K562 (cell line): ENCODE results near the gene KDM4C. TPM values are rescaled to one million over a fixed set of nuclear protein-coding genes. Genes with fewer than 3 reads are reported as not detected.

Source experiments
- ATAC-seq: fragments of 200-7000 bp; cut with Tn5 transposase; 3 replicates; pipeline ENCODE4 v1.9.1; 2020; ENCODE audit warnings: moderate library complexity
- BruUV-seq: library from RNA; stranded (reverse); fragments of 400-500 nt; replicated peaks from 2 replicates; lab custom pipeline; 2021; lab: Mats Ljungman, UMichigan
- CTCF ChIA-PET: fragments of 300-600 bp; formaldehyde crosslinking; extraction: SDS; loops from one replicate; lab custom pipeline; 2021; ENCODE audit warnings: low intra/inter-chr PET ratio; lab: Yijun Ruan, JAX
- POLR2A ChIA-PET: fragments of 300-600, 350-650 bp; sonication (Branson Sonifier 250); formaldehyde crosslinking; extraction: SDS; loops from one replicate; lab custom pipeline; 2021; ENCODE audit warnings: antibody characterized with exemption, inconsistent platforms; lab: Yijun Ruan, JAX
- DNase-seq, 4 experiments: peaks; one replicate each; pipeline versions ENCODE4 v3.0.0 to v3.0.0-alpha.2; 2011 to 2018; ENCODE audit warnings: low spot score in 3 of 4, mixed read lengths in 3 of 4; ENCODE audit errors: extremely low read depth in 1 of 4
- FAIRE-seq: peaks from 2 replicates; lab custom pipeline; 2011; peaks lifted over from hg19 to GRCh38; lab: Jason Lieb, UNC
- H2AFZ ChIP-seq: 2 replicates; pipeline ENCODE4 v1.6.0; 2011; ENCODE audit warnings: low read depth, low read length, control low read depth, inconsistent platforms
- H3K27ac ChIP-seq: fragments of 200-600 bp; 3 replicates; pipeline ENCODE4 v1.8.0; 2011; ENCODE audit warnings: low read depth, mild to moderate bottlenecking, control low read depth, inconsistent platforms, low read length, moderate library complexity, mixed read lengths; ENCODE audit errors: extremely low read depth
- H3K27me3 ChIP-seq, 2 experiments: fragments of 300-600 bp in 1 of 2; 2 replicates in 1 of 2; 3 replicates in 1 of 2; pipeline versions ENCODE4 v1.6.0 to v1.8.0; 2011; ENCODE audit warnings: inconsistent platforms in 2 of 2, low read length in 2 of 2, mild to moderate bottlenecking in 1 of 2, mixed read lengths in 1 of 2, moderate library complexity in 1 of 2; ENCODE audit not compliant: control insufficient read depth in 2 of 2, insufficient read depth in 2 of 2
- H3K36me3 ChIP-seq: fragments of 300-600 bp; 3 replicates; pipeline ENCODE4 v1.8.0; 2011; ENCODE audit warnings: mild to moderate bottlenecking, low read length, inconsistent platforms; ENCODE audit not compliant: control insufficient read depth, insufficient read depth
- H3K4me1 ChIP-seq, 2 experiments: fragments of 200-600 bp in 1 of 2; replicated peaks in 1 of 2; 2 replicates in 1 of 2; 3 replicates in 1 of 2; pipeline versions ENCODE4 v1.5.1 to v1.8.0; 2011; ENCODE audit warnings: inconsistent platforms in 2 of 2, low read length in 2 of 2, mild to moderate bottlenecking in 1 of 2, mixed read lengths in 1 of 2, moderate library complexity in 1 of 2; ENCODE audit not compliant: control insufficient read depth in 2 of 2, insufficient read depth in 2 of 2
- H3K4me2 ChIP-seq: 2 replicates; pipeline ENCODE4 v1.6.1; 2011; ENCODE audit warnings: low read length, control low read depth, inconsistent platforms, mixed read lengths; ENCODE audit not compliant: insufficient read depth
- H3K4me3 ChIP-seq: fragments of 200-600 bp; sonication (generic), shearing (Covaris generic); 2 replicates; pipeline ENCODE4 v1.5.1; 2016; ENCODE audit warnings: control low read depth, inconsistent platforms
- H3K79me2 ChIP-seq: fragments of 200-600 bp; 3 replicates; pipeline ENCODE4 v1.8.0; 2011; ENCODE audit warnings: low read length, inconsistent platforms; ENCODE audit not compliant: control insufficient read depth, insufficient read depth
- H3K9ac ChIP-seq, 2 experiments: 2 replicates each; pipeline versions ENCODE4 v1.6.0 to v1.6.1; 2011; ENCODE audit warnings: low read depth in 2 of 2, low read length in 2 of 2, control low read depth in 1 of 2, inconsistent platforms in 1 of 2, mild to moderate bottlenecking in 1 of 2, mixed read lengths in 1 of 2; ENCODE audit not compliant: insufficient read depth in 1 of 2
- H3K9me1 ChIP-seq: one replicate; pipeline ENCODE4 v1.6.0; 2011; ENCODE audit warnings: inconsistent platforms, mild to moderate bottlenecking, low read length, moderate library complexity; ENCODE audit not compliant: control insufficient read depth, insufficient read depth
- H3K9me3 ChIP-seq: replicated peaks from 2 replicates; pipeline ENCODE4 v1.5.1; 2011; ENCODE audit warnings: low read depth, low read length, inconsistent platforms; ENCODE audit not compliant: control insufficient read depth, insufficient read depth
- H4K20me1 ChIP-seq: replicated peaks from 2 replicates; pipeline ENCODE4 v1.6.1; 2011; ENCODE audit warnings: low read length, inconsistent platforms, mixed read lengths; ENCODE audit not compliant: control insufficient read depth, insufficient read depth
- BMI1 ChIP-seq: fragments of 150-350 bp; IDR thresholded peaks from 2 replicates; pipeline ENCODE4 v1.6.1; 2014; ENCODE audit warnings: low read length
- ETS2 ChIP-seq: IDR thresholded peaks from 2 replicates; pipeline ENCODE4 v1.6.1; 2016; ENCODE audit warnings: borderline replicate concordance, missing genetic modification characterization, mild to moderate bottlenecking, moderate library complexity, missing compliant biosample characterization; ENCODE audit not compliant: poor library complexity, severe bottlenecking
- HDAC8 ChIP-seq: fragments of 450-650 bp; IDR thresholded peaks from 2 replicates; pipeline ENCODE4 v1.6.1; 2016; ENCODE audit warnings: mild to moderate bottlenecking, missing genetic modification characterization, moderate library complexity, missing compliant biosample characterization
- IRF2 ChIP-seq: sonication (generic); formaldehyde crosslinking; IDR thresholded peaks from 2 replicates; pipeline ENCODE4 v1.8.1; 2022; ENCODE audit warnings: mild to moderate bottlenecking, missing genetic modification reagents
- JUN ChIP-seq, 2 experiments: sonication (generic) in 1 of 2; formaldehyde crosslinking in 1 of 2; IDR thresholded peaks; 2 replicates each; pipeline versions ENCODE4 v1.6.1 to v1.8.0; 2012 to 2022; ENCODE audit warnings: borderline replicate concordance in 2 of 2, mild to moderate bottlenecking in 2 of 2, improper control_type of control experiment in 1 of 2, low read depth in 1 of 2, low read length in 1 of 2, missing genetic modification reagents in 1 of 2
- LARP7 ChIP-seq: fragments of 450-650 bp; IDR thresholded peaks from 2 replicates; pipeline ENCODE4 v1.6.1; 2016
- MLX ChIP-seq, 2 experiments: fragments of 450-650 bp in 1 of 2; sonication (generic) in 1 of 2; formaldehyde crosslinking; conservative IDR thresholded peaks; 2 replicates each; pipeline versions ENCODE4 v1.4.0 to v1.8.1; 2020 to 2022; ENCODE audit warnings: mild to moderate bottlenecking in 1 of 2, missing genetic modification reagents in 1 of 2
- MTA2 ChIP-seq: fragments of 450-650 bp; IDR thresholded peaks from 2 replicates; pipeline ENCODE4 v1.6.1; 2016; ENCODE audit warnings: low read depth
- PHF20 ChIP-seq: fragments of 450-650 bp; IDR thresholded peaks from 2 replicates; pipeline ENCODE4 v1.6.1; 2018; ENCODE audit not compliant: partially characterized antibody
- PML ChIP-seq: IDR thresholded peaks from 2 replicates; pipeline ENCODE4 v1.6.1; 2012; ENCODE audit warnings: low read length, inconsistent platforms
- TAF1 ChIP-seq: IDR thresholded peaks from 2 replicates; pipeline ENCODE4 v1.6.1; 2011; ENCODE audit warnings: mild to moderate bottlenecking, low read length, moderate library complexity; ENCODE audit not compliant: insufficient read depth, control insufficient read depth, severe bottlenecking; ENCODE audit errors: extremely low read depth
- ZNF140 ChIP-seq: fragments of 250-450 bp; sonication (Bioruptor Pico); IDR thresholded peaks from 2 replicates; pipeline ENCODE4 v1.8.0; 2021; ENCODE audit warnings: moderate library complexity, mild to moderate bottlenecking, inconsistent platforms
- ZNF77 ChIP-seq: fragments of 250-450 bp; sonication (Bioruptor Pico); IDR thresholded peaks from 2 replicates; pipeline ENCODE4 v1.5.0; 2020
- WGBS: fragments of 100-300 bp; shearing (Covaris generic); methylation state at CpG from one replicate; pipeline ENCODE4 v1.1.6; 2016; ENCODE audit warnings: low coverage, mixed read lengths; ENCODE audit not compliant: insufficient coverage; ENCODE audit errors: missing lambda C conversion rate; 5-methylcytosine and 5-hydroxymethylcytosine counted together
- in situ Hi-C: fragments of 300-500 bp; cut with MboI; formaldehyde crosslinking; loops from 4 replicates; pipeline ENCODE4 v1.15.0; 2018; ENCODE audit warnings: inconsistent platforms, mixed read lengths
- intact Hi-C: fragments of 100-400 bp; cut with micrococcal nuclease; formaldehyde crosslinking; loops from 2 replicates; pipeline ENCODE4 v1.14.2; 2022
- polyA plus RNA-seq, 8 experiments: library from polyadenylated mRNA; depleted of rRNA in 4 of 8; stranded (reverse) in 5 of 8; unstranded in 3 of 8; fragments of >200 nt; fragmentation: Nextera tagmentation in 2 of 8; fragmentation: Illumina TruSeq in 1 of 8; extraction: Ambion mirVana in 2 of 8; extraction: Trizol in 1 of 8; gene quantifications; 2 replicates each; pipeline versions ENCODE4 v1.2.1 to v1.2.3, GENCODE V29; 2011 to 2014; ENCODE audit warnings: inconsistent platforms in 1 of 8, missing spikeins in 1 of 8
- total RNA-seq, 7 experiments: library from RNA; depleted of rRNA in 6 of 7; stranded (reverse); fragments of >200 nt in 6 of 7; fragmentation: Illumina TruSeq in 2 of 7; extraction: Trizol in 2 of 7; gene quantifications; 2 replicates each; pipeline versions ENCODE4 v1.2.1 to v1.2.3, GENCODE V29; 2011 to 2021; ENCODE audit warnings: low replicate concordance in 1 of 7
- TF ChIP-seq, protein P1 (sequence below): fragments of 450-650 bp; formaldehyde crosslinking; IDR thresholded peaks from 2 replicates; pipeline ENCODE4 v1.4.0; 2022; ENCODE audit warnings: mild to moderate bottlenecking, moderate library complexity
- TF ChIP-seq, protein P2 (sequence below): sonication (generic); formaldehyde crosslinking; IDR thresholded peaks from 2 replicates; pipeline ENCODE4 v1.8.0; 2022; ENCODE audit warnings: mild to moderate bottlenecking, missing genetic modification reagents, borderline replicate concordance

Gene KDM4C
- total and polyA plus RNA-seq, 9 of the 15 experiments (the other 6 are each of a cell fraction or from before 2014, with no cell fraction given) = 5.4 to 17.0 (median 12.6) TPM

- H3K4me2 ChIP-seq = no peak overlapping the region
- H2AFZ ChIP-seq = no peak overlapping the region
- H3K4me3 ChIP-seq = no peak overlapping the region
- H3K27ac ChIP-seq = no peak overlapping the region
- ChIA-PET CTCF (no interaction called here), POLR2A (no interaction called here)
- DNase-seq = no peak
- FAIRE-seq = no peak
- no peaks in the 10 kb centered on the region for H3K9me1 ChIP-seq
- no peaks in the 10 kb centered on the region for H4K20me1 ChIP-seq
- H3K79me2 ChIP-seq = no peaks in the 10 kb centered on the region
- no peak overlapping the region for H3K9ac ChIP-seq
- H3K36me3 ChIP-seq = no peaks in the 10 kb centered on the region
- H3K4me1 ChIP-seq = peaks cover 5% of the 10 kb centered on the region in 2 experiments; a peak in 3 of 5 replicates
- in situ Hi-C loops = no loop called here
- 83% methylated on average over 5 of the region's 7 CpGs for WGBS
- TF ChIP-seq, protein P1, sequence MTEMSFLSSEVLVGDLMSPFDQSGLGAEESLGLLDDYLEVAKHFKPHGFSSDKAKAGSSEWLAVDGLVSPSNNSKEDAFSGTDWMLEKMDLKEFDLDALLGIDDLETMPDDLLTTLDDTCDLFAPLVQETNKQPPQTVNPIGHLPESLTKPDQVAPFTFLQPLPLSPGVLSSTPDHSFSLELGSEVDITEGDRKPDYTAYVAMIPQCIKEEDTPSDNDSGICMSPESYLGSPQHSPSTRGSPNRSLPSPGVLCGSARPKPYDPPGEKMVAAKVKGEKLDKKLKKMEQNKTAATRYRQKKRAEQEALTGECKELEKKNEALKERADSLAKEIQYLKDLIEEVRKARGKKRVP (CRISPR knock-in tag) = no peak
- TF ChIP-seq HDAC8 (tag) = no peak
- TF ChIP-seq, protein P2, sequence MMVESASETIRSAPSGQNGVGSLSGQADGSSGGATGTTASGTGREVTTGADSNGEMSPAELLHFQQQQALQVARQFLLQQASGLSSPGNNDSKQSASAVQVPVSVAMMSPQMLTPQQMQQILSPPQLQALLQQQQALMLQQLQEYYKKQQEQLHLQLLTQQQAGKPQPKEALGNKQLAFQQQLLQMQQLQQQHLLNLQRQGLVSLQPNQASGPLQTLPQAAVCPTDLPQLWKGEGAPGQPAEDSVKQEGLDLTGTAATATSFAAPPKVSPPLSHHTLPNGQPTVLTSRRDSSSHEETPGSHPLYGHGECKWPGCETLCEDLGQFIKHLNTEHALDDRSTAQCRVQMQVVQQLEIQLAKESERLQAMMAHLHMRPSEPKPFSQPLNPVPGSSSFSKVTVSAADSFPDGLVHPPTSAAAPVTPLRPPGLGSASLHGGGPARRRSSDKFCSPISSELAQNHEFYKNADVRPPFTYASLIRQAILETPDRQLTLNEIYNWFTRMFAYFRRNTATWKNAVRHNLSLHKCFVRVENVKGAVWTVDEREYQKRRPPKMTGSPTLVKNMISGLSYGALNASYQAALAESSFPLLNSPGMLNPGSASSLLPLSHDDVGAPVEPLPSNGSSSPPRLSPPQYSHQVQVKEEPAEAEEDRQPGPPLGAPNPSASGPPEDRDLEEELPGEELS (CRISPR knock-in tag) = no peak
- no peak for TF ChIP-seq TAF1
- TF ChIP-seq MTA2 = no peak
- TF ChIP-seq BMI1 = no peak
- no peak for TF ChIP-seq MLX (CRISPR knock-in tag; conservative IDR thresholded peaks at IDR 0.05)
- TF ChIP-seq ZNF77 = no peak
- TF ChIP-seq IRF2 = no peak
- no peak for TF ChIP-seq ETS2 (tag)
- no peak for TF ChIP-seq JUN (IDR thresholded peaks at IDR 0.05; ENCODE audit: borderline replicate concordance, low read depth, low read length)
- TF ChIP-seq JUN (CRISPR knock-in tag; IDR thresholded peaks at IDR 0.05; ENCODE audit: borderline replicate concordance) = no peak
- no peak for TF ChIP-seq PHF20
- TF ChIP-seq LARP7 = no peak
- TF ChIP-seq PML = no peak
- no peak for TF ChIP-seq ZNF140 (CRISPR knock-in tag)
- intact Hi-C loops = no loop called here
- no peak for ATAC-seq
- H3K27me3 ChIP-seq = no peaks in the 10 kb centered on the region
- H3K9me3 ChIP-seq = no peaks in the 10 kb centered on the region
- no TSS peak for BruUV-seq
Measured at GRCh38 chr9:7148243-7148765, 390.5 kb downstream of the KDM4C start.
